NCI-H1417 treated with DMSO at 0.1 percent for 48 hours (cell line): ENCODE results near the gene IMMP2L.
A peak's percentile ranks its signal among the peaks of the same experiment; 100 is the strongest.
"Not testable (repeated sequence)": the region's sequence is repeated elsewhere in the genome, so short reads cannot be mapped to it uniquely, and the experiment has no call there.

Experiments
- DNase-seq: peaks from one replicate; lab custom pipeline; 2025; lab: John Stamatoyannopoulos, UW

The IMMP2L gene

GRCh38 chr7:111262293-111263116 lies 299.8 kb downstream of the IMMP2L start:
- no peak for DNase-seq

- DNase-seq = no peak
Observed at GRCh38 chr7:111261496-111261895, 300.8 kb downstream of the IMMP2L start.

- DNase-seq = no peak
Observed at GRCh38 chr7:111259991-111260390, 302.3 kb downstream of the IMMP2L start.

- no peak for DNase-seq
Observed at GRCh38 chr7:111256391-111256790, 305.9 kb downstream of the IMMP2L start.

- no peak for DNase-seq
Observed at GRCh38 chr7:111255576-111255975, 306.7 kb downstream of the IMMP2L start.

GRCh38 chr7:111251365-111251764 lies 310.9 kb downstream of the IMMP2L start:
- not testable (repeated sequence) for DNase-seq

GRCh38 chr7:111249807-111250206 lies 312.5 kb downstream of the IMMP2L start:
- DNase-seq = not testable (repeated sequence)

- DNase-seq = peak; percentile 37
Observed at GRCh38 chr7:111242141-111242755, 320.0 kb downstream of the IMMP2L start.

- peak; percentile 38 for DNase-seq
Observed at GRCh38 chr7:111240371-111240770, 321.9 kb downstream of the IMMP2L start.

GRCh38 chr7:111239437-111239836 lies 322.9 kb downstream of the IMMP2L start:
- DNase-seq = no peak

GRCh38 chr7:111238886-111239285 lies 323.4 kb downstream of the IMMP2L start:
- no peak for DNase-seq

- no peak for DNase-seq
Observed at GRCh38 chr7:111235709-111236108, 326.6 kb downstream of the IMMP2L start.

- DNase-seq = no peak
Observed at GRCh38 chr7:111232249-111233084, 329.8 kb downstream of the IMMP2L start.

GRCh38 chr7:111229916-111230315 lies 332.4 kb downstream of the IMMP2L start:
- DNase-seq = no peak

GRCh38 chr7:111229181-111229740 lies 333.0 kb downstream of the IMMP2L start:
- DNase-seq = no peak

- no peak for DNase-seq
Observed at GRCh38 chr7:111228437-111228836, 333.9 kb downstream of the IMMP2L start.

GRCh38 chr7:111226800-111227199 lies 335.5 kb downstream of the IMMP2L start:
- DNase-seq = no peak

- no peak for DNase-seq
Observed at GRCh38 chr7:111224354-111225231, 337.7 kb downstream of the IMMP2L start.

- DNase-seq = no peak
Observed at GRCh38 chr7:111223802-111224253, 338.5 kb downstream of the IMMP2L start.

GRCh38 chr7:111215550-111215949 lies 346.7 kb downstream of the IMMP2L start:
- DNase-seq = no peak

GRCh38 chr7:111212857-111213523 lies 349.3 kb downstream of the IMMP2L start:
- DNase-seq = no peak
